Small intestine (tissue), 7 donors: ENCODE data around the gene TNNT3. TPM values are rescaled to one million over a fixed set of nuclear protein-coding genes. Genes with fewer than 3 reads are reported as not detected.
"Not testable (repeated sequence)": the region's sequence is repeated elsewhere in the genome, so short reads cannot be mapped to it uniquely, and the experiment has no call there.

ENCODE experiments used
- DNase-seq, 2 donors: peaks; one replicate each; pipeline versions ENCODE4 v3.0.0 to v3.0.0-alpha.2; 2013
- FAIRE-seq: peaks from 2 replicates; lab custom pipeline; 2012; peaks lifted over from hg19 to GRCh38; lab: Jason Lieb, UNC
- H3K27ac ChIP-seq, 3 donors: one replicate each; pipeline ENCODE4 v1.5.1; 2013; ENCODE audit warnings: low read length in 2 of 3, mild to moderate bottlenecking in 2 of 3, control low read depth in 1 of 3, inconsistent platforms in 1 of 3, low read depth in 1 of 3, moderate library complexity in 1 of 3
- H3K27me3 ChIP-seq, 3 donors: one replicate each; pipeline ENCODE4 v1.6.1; 2013; ENCODE audit warnings: low read length in 3 of 3, inconsistent platforms in 1 of 3; ENCODE audit not compliant: control insufficient read depth in 3 of 3, insufficient read depth in 3 of 3
- H3K36me3 ChIP-seq, 3 donors: one replicate each; pipeline ENCODE4 v1.6.1; 2013; ENCODE audit warnings: low read length in 3 of 3, inconsistent platforms in 1 of 3, low read depth in 1 of 3, mild to moderate bottlenecking in 1 of 3, moderate library complexity in 1 of 3; ENCODE audit not compliant: control insufficient read depth in 3 of 3, insufficient read depth in 2 of 3
- H3K4me1 ChIP-seq, 3 donors: one replicate each; pipeline ENCODE4 v1.6.1; 2013; ENCODE audit warnings: low read length in 2 of 3, inconsistent platforms in 1 of 3, low read depth in 1 of 3, mild to moderate bottlenecking in 1 of 3, moderate library complexity in 1 of 3; ENCODE audit not compliant: control insufficient read depth in 3 of 3, insufficient read depth in 2 of 3
- H3K4me3 ChIP-seq, 3 donors: one replicate each; pipeline ENCODE4 v1.5.1; 2013; ENCODE audit warnings: low read length in 3 of 3, control low read depth in 1 of 3, inconsistent platforms in 1 of 3, low read depth in 1 of 3, mild to moderate bottlenecking in 1 of 3, moderate library complexity in 1 of 3
- H3K9me3 ChIP-seq, 2 donors: one replicate each; pipeline ENCODE4 v1.6.1; 2013; ENCODE audit warnings: low read depth in 1 of 2, low read length in 1 of 2; ENCODE audit not compliant: control insufficient read depth in 2 of 2, insufficient read depth in 1 of 2
- WGBS, 3 donors: extraction: QIAGEN DNeasy Blood & Tissue Kit; methylation state at CpG; one replicate each; pipeline ENCODE4 v1.1.7; 2013; 5-methylcytosine and 5-hydroxymethylcytosine counted together
- polyA plus RNA-seq, 4 donors: library from polyadenylated mRNA; stranded (reverse) in 3 of 4; unstranded in 1 of 4; fragments of 200-250 nt in 3 of 4; fragments of 120-200 nt in 1 of 4; gene quantifications; one replicate each; pipeline versions ENCODE4 v1.2.1 to v1.2.3, GENCODE V29; 2013
- donor health status: healthy with polysubstance abuse.
- donor health status: control.
- donor health status: control.
- donor health status: Bipolar disorder and iron deficiency.
- donor health status: healthy.

Gene TNNT3
- polyA plus RNA-seq, 4 donors, result 0.66 to 17.7 (median 4.4) TPM

DNA sequence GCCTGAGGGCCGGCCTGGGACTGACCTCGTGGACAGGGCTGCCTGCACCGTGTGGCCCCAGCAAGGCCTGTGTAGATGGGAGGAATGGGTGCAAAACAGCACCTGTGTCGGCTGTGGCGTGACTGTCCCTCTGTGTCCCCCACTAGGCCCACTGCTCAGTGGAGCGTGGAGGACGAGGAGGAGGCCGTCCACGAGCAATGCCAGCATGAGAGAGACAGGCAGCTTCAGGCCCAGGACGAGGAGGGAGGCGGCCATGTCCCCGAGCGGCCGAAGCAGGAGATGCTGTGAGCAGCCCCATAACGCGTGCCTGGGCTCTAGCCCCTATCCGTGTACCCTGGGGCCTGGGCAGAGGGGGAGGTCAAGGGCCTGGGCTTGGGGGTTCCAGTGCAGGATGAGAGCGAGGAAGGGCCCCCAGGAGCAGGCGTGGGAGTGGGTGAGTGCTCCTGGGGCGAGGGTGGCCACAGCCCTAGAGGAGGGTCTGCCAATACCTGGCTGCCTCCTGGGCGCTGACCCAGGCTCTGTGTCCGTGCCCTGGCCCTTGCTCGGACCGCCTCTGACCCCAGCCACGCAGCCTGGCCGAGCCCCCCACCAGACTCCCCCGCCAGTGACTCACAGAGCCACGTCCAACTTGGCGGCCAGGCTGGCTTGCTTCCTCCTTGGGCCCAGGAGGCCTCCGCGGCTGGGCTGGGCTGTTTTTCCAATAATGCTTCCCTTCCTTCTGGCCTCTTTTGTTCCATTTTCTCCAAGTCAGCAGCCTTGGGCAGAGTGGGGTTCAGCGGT, 39.4 kb upstream of the TNNT3 start:
- no peaks in the 10 kb centered on the region for H3K9me3 ChIP-seq
- DNase-seq (no peak), FAIRE-seq (no peak)
- peaks cover 0 to 7% (median 0%) of the 10 kb centered on the region in 3 donors for H3K36me3 ChIP-seq
- peaks cover 0 to 43% (median 0%) of the 10 kb centered on the region in 3 donors for H3K4me1 ChIP-seq
- whole genome bisulfite sequencing, 3 donors, result 67 to 78% (median 77%) methylated on average over 28 to 32 of the region's 32 CpGs
- peak overlapping the region in 2 of 3 donors; percentile 46 to 60 for H3K27ac ChIP-seq
- H3K4me3 ChIP-seq, result no peak overlapping the region
- H3K27me3 ChIP-seq, result no peaks in the 10 kb centered on the region

DNA sequence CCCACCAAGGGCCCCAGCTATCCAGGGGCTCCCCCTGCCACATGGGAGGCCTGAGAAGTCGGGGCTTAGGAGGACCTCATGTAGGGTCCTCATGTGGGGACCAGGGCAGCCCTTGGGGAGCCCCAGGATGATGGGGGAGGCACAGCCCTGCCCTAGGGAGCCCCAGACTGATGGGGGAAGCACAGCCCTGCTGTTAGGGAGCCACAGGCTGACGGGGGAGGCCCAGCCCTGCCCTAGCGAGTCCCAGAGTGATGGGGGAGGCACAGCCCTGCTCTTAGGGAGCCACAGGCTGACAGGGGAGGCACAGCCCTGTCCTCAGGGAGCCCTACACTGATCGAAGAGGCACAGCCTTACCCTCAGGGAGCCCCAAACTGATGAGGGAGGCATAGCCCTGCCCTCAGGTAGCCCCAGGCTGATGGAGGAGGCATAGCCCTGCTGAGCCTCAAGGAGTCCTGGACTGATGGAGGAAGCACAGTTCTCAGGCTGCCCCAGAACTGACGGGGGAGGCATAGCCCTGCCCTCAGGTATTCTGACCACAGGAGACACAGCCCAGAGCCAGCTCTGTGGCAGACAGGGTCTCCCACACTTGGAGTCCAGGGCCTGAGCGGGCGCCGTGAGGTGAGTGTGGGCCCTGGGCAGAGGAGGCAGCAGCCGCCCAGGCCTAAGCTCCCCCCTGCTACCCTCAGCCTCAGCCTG, 38.6 kb upstream of the TNNT3 start:
- DNase-seq (no peak), FAIRE-seq (no peak)
- Histone ChIP-seq H3K4me3 (no peak overlapping the region), H3K36me3 (peaks cover 0 to 7% (median 0%) of the 10 kb centered on the region in 3 donors), H3K4me1 (peaks cover 0 to 43% (median 0%) of the 10 kb centered on the region in 3 donors), H3K9me3 (no peaks in the 10 kb centered on the region), H3K27ac (peak overlapping the region in 2 of 3 donors; percentile 46 to 60), H3K27me3 (no peaks in the 10 kb centered on the region)
- 64 to 75% (median 70%) methylated on average over 8 to 9 of the region's 9 CpGs for WGBS, 3 donors

- Histone ChIP-seq H3K36me3 (peaks cover 0 to 7% (median 0%) of the 10 kb centered on the region in 3 donors), H3K4me1 (peaks cover 0 to 35% (median 0%) of the 10 kb centered on the region in 3 donors), H3K27me3 (no peaks in the 10 kb centered on the region), H3K4me3 (no peak overlapping the region), H3K27ac (peak overlapping the region in 2 of 3 donors; percentile 46 to 60), H3K9me3 (no peaks in the 10 kb centered on the region)
- WGBS, 3 donors, result 66 to 71% (median 70%) methylated on average over 36 to 43 of the region's 43 CpGs
- no peak for DNase-seq
- no peak for FAIRE-seq
These were observed 37.9 kb upstream of the TNNT3 start for GRCh38 chr11:1881442-1882264.

- Histone ChIP-seq H3K9me3 (no peaks in the 10 kb centered on the region), H3K36me3 (peaks cover 0 to 8% (median 0%) of the 10 kb centered on the region in 3 donors), H3K27ac (peak overlapping the region in 2 of 3 donors; percentile 6 to 60), H3K4me3 (no peak overlapping the region), H3K27me3 (no peaks in the 10 kb centered on the region), H3K4me1 (peaks cover 0 to 32% (median 0%) of the 10 kb centered on the region in 3 donors)
- DNase-seq, result peak; percentile 70 to 90
- 36 to 40% (median 36%) methylated on average over 21 to 23 of the region's 23 CpGs for WGBS, 3 donors
- FAIRE-seq, result no peak
These were observed 37.0 kb upstream of the TNNT3 start for GRCh38 chr11:1882265-1883238.

GRCh38 chr11:1883346-1884302, 35.9 kb upstream of the TNNT3 start:
- 88 to 91% (median 90%) methylated on average over 14 of the region's 14 CpGs for WGBS, 3 donors
- DNase-seq, result no peak
- Histone ChIP-seq H3K27ac (no peak overlapping the region), H3K36me3 (peaks cover 0 to 12% (median 0%) of the 10 kb centered on the region in 3 donors), H3K27me3 (no peaks in the 10 kb centered on the region), H3K4me1 (peaks cover 0 to 22% (median 0%) of the 10 kb centered on the region in 3 donors), H3K9me3 (no peaks in the 10 kb centered on the region), H3K4me3 (no peak overlapping the region)
- no peak for FAIRE-seq

GRCh38 chr11:1884303-1884700, 35.2 kb upstream of the TNNT3 start:
- Histone ChIP-seq H3K9me3 (no peaks in the 10 kb centered on the region), H3K27ac (no peak overlapping the region), H3K4me1 (peaks cover 0 to 21% (median 0%) of the 10 kb centered on the region in 3 donors), H3K4me3 (no peak overlapping the region), H3K27me3 (no peaks in the 10 kb centered on the region), H3K36me3 (peaks cover 0 to 12% (median 0%) of the 10 kb centered on the region in 3 donors)
- WGBS, 3 donors, result 74 to 93% (median 86%) methylated on average over 5 of the region's 5 CpGs
- DNase-seq (no peak), FAIRE-seq (no peak)

- not testable (repeated sequence) for H3K9me3 ChIP-seq, FAIRE-seq, DNase-seq, H3K27ac ChIP-seq, H3K27me3 ChIP-seq, H3K4me3 ChIP-seq
- peaks cover 0 to 11% (median 0%) of the 10 kb centered on the region in 3 donors for H3K4me1 ChIP-seq
- 84 to 90% (median 89%) methylated on average over 13 of the region's 13 CpGs for WGBS, 3 donors
- peaks cover 0 to 12% (median 0%) of the 10 kb centered on the region in 3 donors for H3K36me3 ChIP-seq
These were observed 33.0 kb upstream of the TNNT3 start for GRCh38 chr11:1886551-1886950.
